Measurements from ENCODE around the gene IL18BP. TPM values are rescaled to one million over a fixed set of nuclear protein-coding genes. Genes with fewer than 3 reads are reported as not detected.

The IL18BP gene
- total and polyA plus RNA-seq, 10 of the 15 experiments (the other 5 are each of a cell fraction or from before 2014, with no cell fraction given): 2.6 to 18.1 (median 10.7) TPM

DNA sequence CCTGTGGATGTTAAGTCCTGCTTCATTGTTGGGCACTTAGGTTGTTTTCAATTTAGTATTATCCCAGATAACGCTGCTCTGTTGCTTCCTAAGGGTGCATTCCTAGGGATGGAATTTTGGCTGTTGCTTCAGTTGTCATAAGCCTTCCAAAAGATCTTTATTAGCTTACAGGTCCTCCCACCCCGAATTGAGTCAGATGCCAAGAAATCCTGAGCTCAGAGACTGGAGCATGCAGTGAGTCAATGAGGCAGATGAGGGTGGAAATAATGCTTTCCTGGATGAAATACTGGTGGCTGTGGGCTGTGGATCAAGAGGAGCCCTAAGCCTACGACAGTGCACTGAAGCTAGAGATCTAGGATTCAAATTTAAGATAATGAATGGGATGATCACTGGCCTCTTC lies 10.7 kb upstream of the IL18BP start:
- ChIA-PET POLR2A (interaction anchor here (0.6 to 2.0 kb wide), 6 partner anchors 9 to 162 kb away, joined by 3 to 5 read pairs (median 4); partner anchors contain the start of gene IL18BP), RAD21 (ENCODE audit: unreplicated experiment) (interaction anchor here (1.6 kb wide), 1 partner anchor 10 kb away, joined by 12 read pairs; no protein-coding TSS in a partner anchor), CTCF (interaction anchor here (0.7 to 8.5 kb wide), 6 partner anchors 10 to 443 kb away, joined by 3 to 93 read pairs (median 5); no protein-coding TSS in a partner anchor), SMC1A (ENCODE audit: uncharacterized antibody, unreplicated experiment) (interaction anchor here (0.7 to 8.3 kb wide), 7 partner anchors 9 to 103 kb away, joined by 3 to 67 read pairs (median 5); partner anchors contain the start of genes RNF121 and XNDC1N)
- no peak for TF ChIP-seq CHD2 (IDR thresholded peaks at IDR 0.05; ENCODE audit: borderline replicate concordance, low read depth, low read length)
- no peak for TF ChIP-seq TCF7 (IDR thresholded peaks at IDR 0.05; ENCODE audit: borderline replicate concordance)
- no peak for TF ChIP-seq EED (IDR thresholded peaks at IDR 0.05; ENCODE audit: low read depth)
- no peak for TF ChIP-seq ZBED1 (IDR thresholded peaks at IDR 0.05; ENCODE audit: borderline replicate concordance)
- TF ChIP-seq, protein P1, sequence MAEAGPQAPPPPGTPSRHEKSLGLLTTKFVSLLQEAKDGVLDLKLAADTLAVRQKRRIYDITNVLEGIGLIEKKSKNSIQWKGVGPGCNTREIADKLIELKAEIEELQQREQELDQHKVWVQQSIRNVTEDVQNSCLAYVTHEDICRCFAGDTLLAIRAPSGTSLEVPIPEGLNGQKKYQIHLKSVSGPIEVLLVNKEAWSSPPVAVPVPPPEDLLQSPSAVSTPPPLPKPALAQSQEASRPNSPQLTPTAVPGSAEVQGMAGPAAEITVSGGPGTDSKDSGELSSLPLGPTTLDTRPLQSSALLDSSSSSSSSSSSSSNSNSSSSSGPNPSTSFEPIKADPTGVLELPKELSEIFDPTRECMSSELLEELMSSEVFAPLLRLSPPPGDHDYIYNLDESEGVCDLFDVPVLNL (IDR thresholded peaks at IDR 0.05; ENCODE audit: low read depth, low read length): no peak
- TF ChIP-seq, protein P2, sequence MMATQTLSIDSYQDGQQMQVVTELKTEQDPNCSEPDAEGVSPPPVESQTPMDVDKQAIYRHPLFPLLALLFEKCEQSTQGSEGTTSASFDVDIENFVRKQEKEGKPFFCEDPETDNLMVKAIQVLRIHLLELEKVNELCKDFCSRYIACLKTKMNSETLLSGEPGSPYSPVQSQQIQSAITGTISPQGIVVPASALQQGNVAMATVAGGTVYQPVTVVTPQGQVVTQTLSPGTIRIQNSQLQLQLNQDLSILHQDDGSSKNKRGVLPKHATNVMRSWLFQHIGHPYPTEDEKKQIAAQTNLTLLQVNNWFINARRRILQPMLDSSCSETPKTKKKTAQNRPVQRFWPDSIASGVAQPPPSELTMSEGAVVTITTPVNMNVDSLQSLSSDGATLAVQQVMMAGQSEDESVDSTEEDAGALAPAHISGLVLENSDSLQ (IDR thresholded peaks at IDR 0.05): no peak
- TF ChIP-seq, protein P3, sequence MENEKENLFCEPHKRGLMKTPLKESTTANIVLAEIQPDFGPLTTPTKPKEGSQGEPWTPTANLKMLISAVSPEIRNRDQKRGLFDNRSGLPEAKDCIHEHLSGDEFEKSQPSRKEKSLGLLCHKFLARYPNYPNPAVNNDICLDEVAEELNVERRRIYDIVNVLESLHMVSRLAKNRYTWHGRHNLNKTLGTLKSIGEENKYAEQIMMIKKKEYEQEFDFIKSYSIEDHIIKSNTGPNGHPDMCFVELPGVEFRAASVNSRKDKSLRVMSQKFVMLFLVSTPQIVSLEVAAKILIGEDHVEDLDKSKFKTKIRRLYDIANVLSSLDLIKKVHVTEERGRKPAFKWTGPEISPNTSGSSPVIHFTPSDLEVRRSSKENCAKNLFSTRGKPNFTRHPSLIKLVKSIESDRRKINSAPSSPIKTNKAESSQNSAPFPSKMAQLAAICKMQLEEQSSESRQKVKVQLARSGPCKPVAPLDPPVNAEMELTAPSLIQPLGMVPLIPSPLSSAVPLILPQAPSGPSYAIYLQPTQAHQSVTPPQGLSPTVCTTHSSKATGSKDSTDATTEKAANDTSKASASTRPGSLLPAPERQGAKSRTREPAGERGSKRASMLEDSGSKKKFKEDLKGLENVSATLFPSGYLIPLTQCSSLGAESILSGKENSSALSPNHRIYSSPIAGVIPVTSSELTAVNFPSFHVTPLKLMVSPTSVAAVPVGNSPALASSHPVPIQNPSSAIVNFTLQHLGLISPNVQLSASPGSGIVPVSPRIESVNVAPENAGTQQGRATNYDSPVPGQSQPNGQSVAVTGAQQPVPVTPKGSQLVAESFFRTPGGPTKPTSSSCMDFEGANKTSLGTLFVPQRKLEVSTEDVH (IDR thresholded peaks at IDR 0.05; ENCODE audit: low read depth, partially characterized antibody): no peak
- TF ChIP-seq NR2C2 (IDR thresholded peaks at IDR 0.05; ENCODE audit: borderline replicate concordance, control insufficient read depth, insufficient read length, low read depth): no peak
- TF ChIP-seq CBX5 (IDR thresholded peaks at IDR 0.05; ENCODE audit: low read depth): no peak
- TF ChIP-seq ZNF207 (IDR thresholded peaks at IDR 0.05; ENCODE audit: borderline replicate concordance): no peak
- no peak for TF ChIP-seq RAD51 (IDR thresholded peaks at IDR 0.05)
- TF ChIP-seq, protein P4, sequence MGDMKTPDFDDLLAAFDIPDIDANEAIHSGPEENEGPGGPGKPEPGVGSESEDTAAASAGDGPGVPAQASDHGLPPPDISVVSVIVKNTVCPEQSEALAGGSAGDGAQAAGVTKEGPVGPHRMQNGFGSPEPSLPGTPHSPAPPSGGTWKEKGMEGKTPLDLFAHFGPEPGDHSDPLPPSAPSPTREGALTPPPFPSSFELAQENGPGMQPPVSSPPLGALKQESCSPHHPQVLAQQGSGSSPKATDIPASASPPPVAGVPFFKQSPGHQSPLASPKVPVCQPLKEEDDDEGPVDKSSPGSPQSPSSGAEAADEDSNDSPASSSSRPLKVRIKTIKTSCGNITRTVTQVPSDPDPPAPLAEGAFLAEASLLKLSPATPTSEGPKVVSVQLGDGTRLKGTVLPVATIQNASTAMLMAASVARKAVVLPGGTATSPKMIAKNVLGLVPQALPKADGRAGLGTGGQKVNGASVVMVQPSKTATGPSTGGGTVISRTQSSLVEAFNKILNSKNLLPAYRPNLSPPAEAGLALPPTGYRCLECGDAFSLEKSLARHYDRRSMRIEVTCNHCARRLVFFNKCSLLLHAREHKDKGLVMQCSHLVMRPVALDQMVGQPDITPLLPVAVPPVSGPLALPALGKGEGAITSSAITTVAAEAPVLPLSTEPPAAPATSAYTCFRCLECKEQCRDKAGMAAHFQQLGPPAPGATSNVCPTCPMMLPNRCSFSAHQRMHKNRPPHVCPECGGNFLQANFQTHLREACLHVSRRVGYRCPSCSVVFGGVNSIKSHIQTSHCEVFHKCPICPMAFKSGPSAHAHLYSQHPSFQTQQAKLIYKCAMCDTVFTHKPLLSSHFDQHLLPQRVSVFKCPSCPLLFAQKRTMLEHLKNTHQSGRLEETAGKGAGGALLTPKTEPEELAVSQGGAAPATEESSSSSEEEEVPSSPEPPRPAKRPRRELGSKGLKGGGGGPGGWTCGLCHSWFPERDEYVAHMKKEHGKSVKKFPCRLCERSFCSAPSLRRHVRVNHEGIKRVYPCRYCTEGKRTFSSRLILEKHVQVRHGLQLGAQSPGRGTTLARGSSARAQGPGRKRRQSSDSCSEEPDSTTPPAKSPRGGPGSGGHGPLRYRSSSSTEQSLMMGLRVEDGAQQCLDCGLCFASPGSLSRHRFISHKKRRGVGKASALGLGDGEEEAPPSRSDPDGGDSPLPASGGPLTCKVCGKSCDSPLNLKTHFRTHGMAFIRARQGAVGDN (IDR thresholded peaks at IDR 0.05): no peak
- TF ChIP-seq ZSCAN29 (IDR thresholded peaks at IDR 0.05): no peak
- no peak for TF ChIP-seq WRNIP1 (IDR thresholded peaks at IDR 0.05; ENCODE audit: borderline replicate concordance, low read depth, low read length)
- Histone ChIP-seq H3K27me3 (replicated peaks in 1 of 2; ENCODE audit: control insufficient read depth in 2 of 2, insufficient read depth in 2 of 2, low read length in 1 of 2) (no peaks in the 10 kb centered on the region), H3K79me2 (ENCODE audit: control insufficient read depth, insufficient read depth, low read length) (no peaks in the 10 kb centered on the region; the same call in 1 of the 2 replicates), H3K36me3 (ENCODE audit: control insufficient read depth in 2 of 2, insufficient read depth in 2 of 2, low read length in 1 of 2) (peaks cover 4 to 28% of the 10 kb centered on the region in 2 experiments), H3K9ac (ENCODE audit: control insufficient read depth, insufficient read depth, low read length) (no peak overlapping the region), H3K4me1 (ENCODE audit: control insufficient read depth, insufficient read depth, low read length) (peaks cover 38% of the 10 kb centered on the region), H3K9me3 (replicated peaks; ENCODE audit: control insufficient read depth, insufficient read depth, low read length) (no peaks in the 10 kb centered on the region), H3K4me2 (ENCODE audit: control insufficient read depth, insufficient read depth) (no peak overlapping the region), H3K4me3 (no peak overlapping the region), H2AFZ (ENCODE audit: control insufficient read depth, low read depth, low read length) (no peak overlapping the region), H4K20me1 (ENCODE audit: control insufficient read depth, insufficient read depth) (no peaks in the 10 kb centered on the region), H3K27ac (ENCODE audit: control insufficient read depth, insufficient read depth) (no peak overlapping the region)
- ATAC-seq (no peak), DNase-seq (ENCODE audit: low read depth, low spot score) (no peak), FAIRE-seq (no peak)
- intact Hi-C loops (cut with micrococcal nuclease; ENCODE audit: unreplicated experiment): no loop called here
- no TSS peak for BruUV-seq (replicated peaks)
- in situ Hi-C loops (cut with MboI): no loop called here
- 97% methylated on average over 3 of the region's 3 CpGs for WGBS (ENCODE audit: insufficient coverage, insufficient replicate concordance, low lambda C conversion rate, missing lambda C conversion rate)

Measured in GM12878 (cell line).